Heart left ventricle (tissue), 13 donors: ENCODE results near the gene ERLEC1.

Source experiments
- POLR2A ChIP-seq, 2 donors: fragments of 450-650 bp; IDR thresholded peaks; one replicate each; pipeline ENCODE4 v1.6.1; 2017; ENCODE audit warnings: antibody characterized with exemption in 2 of 2, mild to moderate bottlenecking in 2 of 2, moderate library complexity in 2 of 2
- TF ChIP-seq, protein P1 (sequence below), 12 donors: fragments of 200-600 bp; sonication (generic) in 4 of 12; IDR thresholded peaks; one replicate each; pipeline versions ENCODE4 v1.5.0 to v1.8.0; 2018 to 2022; ENCODE audit warnings: antibody characterized with exemption in 12 of 12, mild to moderate bottlenecking in 5 of 12
- donor health status: ischemic (EF 13 %, LVEDD 7.1; RV severe dilation, severe dysfunction).
- donor health status: DM: no; HTN: yes; CAD: no.
- donor health status: DM: no; HTN: no; CAD: no.
- donor health status: ischemic (EF 25% LVEDD 6.9; RV normal size, moderate dysfunction).
- donor health status: ischemic (EF 25% LVEDD 5.7; RV mildly dilated, moderate dysfunction).
- donor health status: ischemic (EF 35%, LVEDD 5.7; RV mildly dilated, moderate dysfunction).
- donor health status: nonischemic (EF 11% LVEDD 7.7; RV severe dilation, severe dysfunction).
- donor health status: DM: yes; HTN: yes; CAD: no.
- donor health status: PGD.
- donor health status: ischemic (EF 29% LVEDD 5.4; RV normal size, mild dysfunction).
- donor health status: nonischemic (EF 23%, LVEDD 6.1; RV moderate dilation, normal function).

DNA sequence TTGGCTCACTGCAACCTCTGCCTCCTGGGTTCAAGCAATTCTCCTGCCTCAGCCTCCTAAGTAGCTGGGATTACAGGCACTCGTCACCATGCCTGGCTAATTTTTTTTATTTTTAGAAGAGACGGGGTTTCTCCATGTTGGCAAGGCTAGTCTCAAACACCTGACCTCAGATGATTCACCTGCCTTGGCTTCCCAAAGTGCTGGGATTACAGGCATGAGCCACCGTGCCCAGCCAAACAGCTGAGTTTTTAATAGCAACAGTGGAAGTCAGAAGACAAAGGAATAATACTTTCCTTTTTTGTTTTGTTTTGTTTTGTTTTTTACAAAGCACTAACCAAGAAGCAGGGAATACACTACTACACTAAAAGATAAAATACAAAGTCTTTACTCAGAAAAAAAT lies 56.0 kb downstream of the ERLEC1 start:
- TF ChIP-seq, protein P1, sequence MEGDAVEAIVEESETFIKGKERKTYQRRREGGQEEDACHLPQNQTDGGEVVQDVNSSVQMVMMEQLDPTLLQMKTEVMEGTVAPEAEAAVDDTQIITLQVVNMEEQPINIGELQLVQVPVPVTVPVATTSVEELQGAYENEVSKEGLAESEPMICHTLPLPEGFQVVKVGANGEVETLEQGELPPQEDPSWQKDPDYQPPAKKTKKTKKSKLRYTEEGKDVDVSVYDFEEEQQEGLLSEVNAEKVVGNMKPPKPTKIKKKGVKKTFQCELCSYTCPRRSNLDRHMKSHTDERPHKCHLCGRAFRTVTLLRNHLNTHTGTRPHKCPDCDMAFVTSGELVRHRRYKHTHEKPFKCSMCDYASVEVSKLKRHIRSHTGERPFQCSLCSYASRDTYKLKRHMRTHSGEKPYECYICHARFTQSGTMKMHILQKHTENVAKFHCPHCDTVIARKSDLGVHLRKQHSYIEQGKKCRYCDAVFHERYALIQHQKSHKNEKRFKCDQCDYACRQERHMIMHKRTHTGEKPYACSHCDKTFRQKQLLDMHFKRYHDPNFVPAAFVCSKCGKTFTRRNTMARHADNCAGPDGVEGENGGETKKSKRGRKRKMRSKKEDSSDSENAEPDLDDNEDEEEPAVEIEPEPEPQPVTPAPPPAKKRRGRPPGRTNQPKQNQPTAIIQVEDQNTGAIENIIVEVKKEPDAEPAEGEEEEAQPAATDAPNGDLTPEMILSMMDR (IDR thresholded peaks at IDR 0.05) = no peak
- TF ChIP-seq POLR2A (IDR thresholded peaks at IDR 0.05) = no peak
